ENCODE measurements around the gene THUMPD2.
"Not testable (repeated sequence)": the region's sequence is repeated elsewhere in the genome, so short reads cannot be mapped to it uniquely, and the experiment has no call there.

Gene THUMPD2

GRCh38 chr2:39778775-39779340 is at the start of gene THUMPD2:
Gene THUMPD2 (minus strand): TSS chr2:39779258. CDS start chr2:39779239, 19 bp downstream.
- DNase-seq, result peak; percentile 85
- in situ Hi-C loops (cut with HindIII; ENCODE audit: low pct_ligation_motif_present, low pct_unique_long_range_greater_than_20kb, low sequenced_read_pairs), result no loop called here

GRCh38 chr2:39821871-39822270 is 42.8 kb upstream of the THUMPD2 start:
- in situ Hi-C loops (cut with HindIII; ENCODE audit: low pct_ligation_motif_present, low pct_unique_long_range_greater_than_20kb, low sequenced_read_pairs), result no loop called here
- DNase-seq, result no peak

GRCh38 chr2:39816845-39817244 is 37.8 kb upstream of the THUMPD2 start:
- in situ Hi-C loops (cut with HindIII; ENCODE audit: low pct_ligation_motif_present, low pct_unique_long_range_greater_than_20kb, low sequenced_read_pairs), result no loop called here
- no peak for DNase-seq

GRCh38 chr2:39816428-39816827 is 37.4 kb upstream of the THUMPD2 start:
- no peak for DNase-seq
- in situ Hi-C loops (cut with HindIII; ENCODE audit: low pct_ligation_motif_present, low pct_unique_long_range_greater_than_20kb, low sequenced_read_pairs), result no loop called here

- no peak for DNase-seq
- in situ Hi-C loops (cut with HindIII; ENCODE audit: low pct_ligation_motif_present, low pct_unique_long_range_greater_than_20kb, low sequenced_read_pairs), result no loop called here
Observed at GRCh38 chr2:39805936-39806608, 27.0 kb upstream of the THUMPD2 start.

GRCh38 chr2:39803839-39804238 is 24.8 kb upstream of the THUMPD2 start:
- in situ Hi-C loops (cut with HindIII; ENCODE audit: low pct_ligation_motif_present, low pct_unique_long_range_greater_than_20kb, low sequenced_read_pairs), result no loop called here
- DNase-seq, result no peak

GRCh38 chr2:39800752-39801151 is 21.7 kb upstream of the THUMPD2 start:
- in situ Hi-C loops (cut with HindIII; ENCODE audit: low pct_ligation_motif_present, low pct_unique_long_range_greater_than_20kb, low sequenced_read_pairs), result no loop called here

GRCh38 chr2:39796134-39796533 is 17.1 kb upstream of the THUMPD2 start:
- in situ Hi-C loops (cut with HindIII; ENCODE audit: low pct_ligation_motif_present, low pct_unique_long_range_greater_than_20kb, low sequenced_read_pairs), result no loop called here
- no peak for DNase-seq

More at GRCh38 chr2:39800752-39801151, 21.7 kb upstream of the THUMPD2 start:
- no peak for DNase-seq

- in situ Hi-C loops (cut with HindIII; ENCODE audit: low pct_ligation_motif_present, low pct_unique_long_range_greater_than_20kb, low sequenced_read_pairs); DNase-seq: not testable (repeated sequence)
Observed at GRCh38 chr2:39790216-39790818, 11.3 kb upstream of the THUMPD2 start.

GRCh38 chr2:39787950-39788349 is 8.9 kb upstream of the THUMPD2 start:
- DNase-seq, result no peak
- in situ Hi-C loops (cut with HindIII; ENCODE audit: low pct_ligation_motif_present, low pct_unique_long_range_greater_than_20kb, low sequenced_read_pairs), result no loop called here

- DNase-seq, result no peak
- in situ Hi-C loops (cut with HindIII; ENCODE audit: low pct_ligation_motif_present, low pct_unique_long_range_greater_than_20kb, low sequenced_read_pairs), result no loop called here
Observed at GRCh38 chr2:39786761-39787522, 7.9 kb upstream of the THUMPD2 start.

GRCh38 chr2:39782591-39782990 is 3.5 kb upstream of the THUMPD2 start:
- no peak for DNase-seq

GRCh38 chr2:39781697-39782096 is 2.6 kb upstream of the THUMPD2 start:
- DNase-seq, result no peak
- in situ Hi-C loops (cut with HindIII; ENCODE audit: low pct_ligation_motif_present, low pct_unique_long_range_greater_than_20kb, low sequenced_read_pairs), result no loop called here

More at GRCh38 chr2:39782591-39782990, 3.5 kb upstream of the THUMPD2 start:
- in situ Hi-C loops (cut with HindIII; ENCODE audit: low pct_ligation_motif_present, low pct_unique_long_range_greater_than_20kb, low sequenced_read_pairs), result no loop called here

- in situ Hi-C loops (cut with HindIII; ENCODE audit: low pct_ligation_motif_present, low pct_unique_long_range_greater_than_20kb, low sequenced_read_pairs), result no loop called here
- no peak for DNase-seq
Observed at GRCh38 chr2:39780825-39781600, 2.0 kb upstream of the THUMPD2 start.

GRCh38 chr2:39779927-39780326 is 869 bp upstream of the THUMPD2 start:
- no peak for DNase-seq
- in situ Hi-C loops (cut with HindIII; ENCODE audit: low pct_ligation_motif_present, low pct_unique_long_range_greater_than_20kb, low sequenced_read_pairs), result no loop called here

GRCh38 chr2:39779341-39779851 is 338 bp upstream of the THUMPD2 start:
- in situ Hi-C loops (cut with HindIII; ENCODE audit: low pct_ligation_motif_present, low pct_unique_long_range_greater_than_20kb, low sequenced_read_pairs), result no loop called here
- DNase-seq, result no peak

GRCh38 chr2:39778233-39778632 is 825 bp downstream of the THUMPD2 start:
- in situ Hi-C loops (cut with HindIII; ENCODE audit: low pct_ligation_motif_present, low pct_unique_long_range_greater_than_20kb, low sequenced_read_pairs), result no loop called here
- no peak for DNase-seq

- DNase-seq, result no peak
- in situ Hi-C loops (cut with HindIII; ENCODE audit: low pct_ligation_motif_present, low pct_unique_long_range_greater_than_20kb, low sequenced_read_pairs), result no loop called here
Observed at GRCh38 chr2:39772812-39773152, 6.3 kb downstream of the THUMPD2 start.

All from ACHN (cell line).